ENCODE data around the gene SRSF6. TPM values are rescaled to one million over a fixed set of nuclear protein-coding genes. Genes with fewer than 3 reads are reported as not detected.
A peak's percentile ranks its signal among the peaks of the same experiment; 100 is the strongest.

SRSF6 gene
- total RNA-seq, 1 donor from 2014 or later: 298 TPM

- Mint-ChIP-seq H3K27me3 (ENCODE audit: low read depth) (no peaks in the 10 kb centered on the region), H3K27ac (peak overlapping the region; percentile 32), H3K36me3 (peaks cover 51% of the 10 kb centered on the region), H3K4me3 (no peak overlapping the region), H3K4me1 (peaks cover 26% of the 10 kb centered on the region), H3K9me3 (no peaks in the 10 kb centered on the region)
- TF ChIP-seq CTCF (IDR thresholded peaks at IDR 0.05; ENCODE audit: unreplicated experiment): no peak
- DNase-seq (ENCODE audit: low spot score in 2 of 2, unreplicated experiment in 2 of 2): no peak
Measured at GRCh38 chr20:43463527-43464218, 6.0 kb downstream of the SRSF6 start.

- H3K36me3 Mint-ChIP-seq: peaks cover 51% of the 10 kb centered on the region
- peak overlapping the region; percentile 7 for H3K27ac Mint-ChIP-seq
- no peaks in the 10 kb centered on the region for H3K9me3 Mint-ChIP-seq
- no peak for DNase-seq (ENCODE audit: low spot score in 2 of 2, unreplicated experiment in 2 of 2)
- no peaks in the 10 kb centered on the region for H3K27me3 Mint-ChIP-seq (ENCODE audit: low read depth)
- H3K4me3 Mint-ChIP-seq: no peak overlapping the region
- no peak for TF ChIP-seq CTCF (IDR thresholded peaks at IDR 0.05; ENCODE audit: unreplicated experiment)
- H3K4me1 Mint-ChIP-seq: peaks cover 21% of the 10 kb centered on the region
Measured at GRCh38 chr20:43464219-43464790, 6.6 kb downstream of the SRSF6 start.

- Mint-ChIP-seq H3K4me1 (peaks cover 11% of the 10 kb centered on the region), H3K9me3 (no peaks in the 10 kb centered on the region), H3K36me3 (peaks cover 48% of the 10 kb centered on the region), H3K4me3 (no peak overlapping the region), H3K27me3 (ENCODE audit: low read depth) (no peaks in the 10 kb centered on the region), H3K27ac (no peak overlapping the region)
- no peak for DNase-seq (ENCODE audit: low spot score in 2 of 2, unreplicated experiment in 2 of 2)
- TF ChIP-seq CTCF (IDR thresholded peaks at IDR 0.05; ENCODE audit: unreplicated experiment): no peak
Measured at GRCh38 chr20:43465625-43465943, 7.9 kb downstream of the SRSF6 start.

- peaks cover 36% of the 10 kb centered on the region for H3K36me3 Mint-ChIP-seq
- DNase-seq (ENCODE audit: low spot score in 2 of 2, unreplicated experiment in 2 of 2): no peak
- no peak overlapping the region for H3K27ac Mint-ChIP-seq
- no peak overlapping the region for H3K4me3 Mint-ChIP-seq
- no peaks in the 10 kb centered on the region for H3K9me3 Mint-ChIP-seq
- TF ChIP-seq CTCF (IDR thresholded peaks at IDR 0.05; ENCODE audit: unreplicated experiment): no peak
- peaks cover 2% of the 10 kb centered on the region for H3K4me1 Mint-ChIP-seq
- no peaks in the 10 kb centered on the region for H3K27me3 Mint-ChIP-seq (ENCODE audit: low read depth)
Measured at GRCh38 chr20:43467589-43467988, 9.9 kb downstream of the SRSF6 start.

GRCh38 chr20:43472671-43473380 is 15.1 kb downstream of the SRSF6 start:
- DNase-seq (ENCODE audit: low spot score in 2 of 2, unreplicated experiment in 2 of 2): no peak
- no peak overlapping the region for H3K4me3 Mint-ChIP-seq
- H3K27me3 Mint-ChIP-seq (ENCODE audit: low read depth): peaks cover 9% of the 10 kb centered on the region
- peaks cover 9% of the 10 kb centered on the region for H3K36me3 Mint-ChIP-seq
- H3K9me3 Mint-ChIP-seq: no peaks in the 10 kb centered on the region
- no peaks in the 10 kb centered on the region for H3K4me1 Mint-ChIP-seq
- no peak overlapping the region for H3K27ac Mint-ChIP-seq
- TF ChIP-seq CTCF (IDR thresholded peaks at IDR 0.05; ENCODE audit: unreplicated experiment): no peak

All from mesothelial cell of epicardium (in vitro differentiated cells).